HG03135 (cell line): ENCODE data around the gene CD74.

ENCODE experiments used
- ATAC-seq: cut with Tn5 transposase; IDR thresholded peaks from one replicate; pipeline ENCODE4 v1.9.1; 2021; ENCODE audit warnings: mild to moderate bottlenecking, moderate library complexity; ENCODE audit not compliant: unreplicated experiment

Gene CD74

DNA sequence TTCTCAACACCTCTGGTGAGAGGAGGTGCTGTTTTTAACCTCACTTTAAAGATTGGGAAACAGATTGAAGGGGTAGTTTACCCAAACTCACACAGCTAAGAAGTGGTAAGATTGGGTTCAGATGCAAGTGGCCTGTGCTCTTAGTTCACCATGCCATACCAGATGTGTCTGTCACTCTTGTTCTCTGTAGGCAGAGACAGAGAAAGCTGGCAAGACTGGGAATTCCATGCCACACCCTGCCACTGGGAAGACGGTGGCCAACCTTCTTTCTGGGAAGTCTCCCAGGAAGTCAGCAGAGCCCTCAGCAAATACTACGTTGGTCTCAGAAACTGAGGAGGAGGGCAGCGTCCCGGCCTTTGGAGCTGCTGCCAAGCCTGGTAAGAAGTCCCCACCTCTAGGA lies 44.2 kb downstream of the CD74 start:
- no peak for ATAC-seq

DNA sequence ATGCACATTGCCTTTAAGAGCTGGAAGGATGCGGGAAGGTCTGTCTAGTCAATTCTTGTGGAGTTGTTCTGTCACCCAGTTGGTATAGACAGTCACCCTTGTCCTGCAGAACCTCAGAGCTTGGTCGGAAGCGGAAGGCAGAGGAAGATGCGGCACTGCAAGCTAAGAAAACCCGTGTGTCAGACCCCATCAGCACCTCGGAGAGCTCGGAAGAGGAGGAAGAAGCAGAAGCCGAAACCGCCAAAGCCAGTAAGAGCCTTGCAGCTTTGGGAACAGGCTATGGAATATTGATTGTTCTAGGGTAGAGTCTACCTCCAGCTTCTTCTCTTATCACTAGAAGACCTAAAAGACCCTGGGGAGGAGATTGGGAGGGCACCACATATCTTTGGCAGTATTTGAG lies 48.7 kb downstream of the CD74 start:
- no peak for ATAC-seq

DNA sequence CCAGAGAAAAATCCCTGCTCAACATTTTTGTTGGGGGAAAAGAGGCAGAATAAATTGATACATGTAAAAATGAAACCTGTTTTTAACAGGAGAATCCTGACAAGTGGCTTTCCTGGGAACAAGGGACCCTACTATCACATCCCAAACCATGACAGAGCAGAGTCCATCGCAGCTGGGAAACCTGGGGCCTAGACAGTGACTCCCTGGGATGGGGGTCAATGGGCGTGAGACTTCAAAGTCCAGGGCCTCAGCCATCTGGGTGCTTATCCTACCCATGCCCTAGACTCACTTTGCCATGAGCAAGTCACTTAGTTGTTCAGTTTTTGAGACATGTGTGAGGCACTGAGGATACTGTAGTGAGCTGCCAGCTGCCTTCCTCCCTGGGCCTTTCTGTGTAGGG lies 49.5 kb downstream of the CD74 start:
- no peak for ATAC-seq

GRCh38 chr5:150361301-150361700 lies 51.4 kb downstream of the CD74 start:
- ATAC-seq: no peak

- peak; percentile 2 for ATAC-seq
Measured at GRCh38 chr5:150358261-150359095, 54.2 kb downstream of the CD74 start.

DNA sequence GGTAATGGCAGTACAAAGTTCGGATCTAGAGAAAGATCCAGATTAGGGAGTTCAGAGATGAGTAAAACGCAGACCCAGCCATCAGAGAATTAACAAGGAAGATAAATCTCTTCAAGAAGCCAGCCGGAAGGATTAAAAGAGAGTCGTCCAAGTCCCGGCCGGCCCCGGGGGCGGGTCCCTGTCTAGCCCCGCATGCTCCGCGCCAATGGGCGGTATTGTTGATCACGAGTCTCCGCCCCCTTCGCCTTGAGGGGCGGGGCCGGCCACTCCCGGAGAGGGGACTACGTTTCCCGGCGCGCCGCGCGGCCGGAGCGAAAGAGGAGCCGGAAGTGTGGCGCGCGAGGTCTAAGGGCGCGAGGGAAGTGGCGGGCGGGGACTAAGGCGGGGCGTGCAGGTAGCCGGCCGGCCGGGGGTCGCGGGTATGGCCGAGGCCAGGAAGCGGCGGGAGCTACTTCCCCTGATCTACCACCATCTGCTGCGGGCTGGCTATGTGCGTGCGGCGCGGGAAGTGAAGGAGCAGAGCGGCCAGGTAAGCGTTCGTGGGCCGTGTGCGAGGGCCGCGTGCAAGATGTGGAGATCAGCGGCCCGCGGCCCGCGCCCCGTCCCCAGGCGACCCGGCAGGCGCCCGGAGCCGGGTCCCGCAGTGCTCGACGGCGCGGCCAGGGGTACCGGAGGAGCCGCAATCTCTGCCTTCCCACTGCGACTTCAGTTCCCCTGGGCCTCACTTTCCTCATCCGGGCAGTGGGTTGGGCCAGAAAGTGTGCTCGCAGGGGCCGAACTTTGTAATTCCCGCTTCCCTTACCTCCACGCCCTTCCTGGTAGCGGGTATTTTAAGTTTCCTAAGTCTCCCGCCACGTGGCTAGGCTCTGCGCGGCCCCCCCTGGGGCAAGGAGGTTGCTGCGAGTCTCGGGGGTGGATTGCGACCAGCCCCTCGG lies 55.1 kb downstream of the CD74 start, which contains the start of gene TCOF1:
Gene TCOF1 (plus strand): TSS at position 372 of the 935 bp plus-strand sequence. CDS start 50 bp downstream, at position 422.
- peak; percentile 96 for ATAC-seq

- no peak for ATAC-seq
Measured at GRCh38 chr5:150356575-150357294, 56.0 kb downstream of the CD74 start.

DNA sequence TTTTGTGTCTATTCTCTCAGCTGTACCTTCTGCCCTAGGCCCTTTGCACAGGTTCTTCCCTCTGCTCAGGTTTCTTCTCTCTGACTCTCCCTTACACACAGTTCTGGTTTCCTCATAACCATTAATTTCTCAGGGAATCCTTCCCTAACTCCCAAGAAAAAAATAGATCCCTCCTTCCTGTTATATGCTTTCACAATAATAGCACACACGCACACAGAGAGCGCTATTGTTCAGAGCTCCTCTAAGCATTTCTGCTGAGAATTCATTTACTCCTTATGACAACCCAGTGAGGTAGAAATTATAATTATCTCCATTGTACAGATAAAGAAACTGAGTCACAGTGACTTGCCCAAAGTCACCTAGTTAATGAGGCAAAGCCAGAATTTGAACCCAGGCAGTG lies 56.9 kb downstream of the CD74 start:
- ATAC-seq: no peak

GRCh38 chr5:150353032-150353675 lies 59.6 kb downstream of the CD74 start:
- ATAC-seq: no peak

- ATAC-seq: no peak
Measured at GRCh38 chr5:150352244-150353031, 60.3 kb downstream of the CD74 start.
